Trophoblast cell (in vitro differentiated cells and primary cell): Measurements from ENCODE around the gene ABCG1.

Source experiments
- DNase-seq, 2 donors: peaks; one replicate each; pipeline ENCODE4 v3.0.0-alpha.2; 2016
- H2AFZ ChIP-seq: 2 replicates; pipeline ENCODE4 v1.6.1; 2013; ENCODE audit warnings: low read length, moderate library complexity, mild to moderate bottlenecking; ENCODE audit not compliant: insufficient read depth, poor library complexity
- H2AK5ac ChIP-seq: 2 replicates; pipeline ENCODE4 v1.6.1; 2013; ENCODE audit warnings: mild to moderate bottlenecking, low read length
- H2BK120ac ChIP-seq: 2 replicates; pipeline ENCODE4 v1.6.1; 2013; ENCODE audit warnings: low read length, mild to moderate bottlenecking, moderate library complexity; ENCODE audit not compliant: insufficient read depth, poor library complexity
- H2BK12ac ChIP-seq: 2 replicates; pipeline ENCODE4 v1.6.1; 2013; ENCODE audit warnings: mild to moderate bottlenecking, low read length, moderate library complexity
- H2BK5ac ChIP-seq: 2 replicates; pipeline ENCODE4 v1.6.1; 2013; ENCODE audit warnings: low read length, low read depth, moderate library complexity, mild to moderate bottlenecking; ENCODE audit not compliant: poor library complexity
- H3K14ac ChIP-seq: 2 replicates; pipeline ENCODE4 v1.6.1; 2013; ENCODE audit warnings: mild to moderate bottlenecking, low read length
- H3K18ac ChIP-seq: 2 replicates; pipeline ENCODE4 v1.6.1; 2013; ENCODE audit warnings: mild to moderate bottlenecking, low read length
- H3K23ac ChIP-seq: 2 replicates; pipeline ENCODE4 v1.6.1; 2013; ENCODE audit warnings: low read length
- H3K27ac ChIP-seq: 2 replicates; pipeline ENCODE4 v1.5.1; 2013; ENCODE audit warnings: low read depth, mild to moderate bottlenecking, inconsistent platforms, low read length, moderate library complexity
- H3K27me3 ChIP-seq: 2 replicates; pipeline ENCODE4 v1.6.1; 2013; ENCODE audit warnings: inconsistent platforms, mild to moderate bottlenecking, low read length, moderate library complexity; ENCODE audit not compliant: insufficient read depth
- H3K36me3 ChIP-seq, 2 experiments: 1 replicate in 1 of 2; 2 replicates in 1 of 2; pipeline ENCODE4 v1.6.1; 2013; ENCODE audit warnings: low read length in 2 of 2, mild to moderate bottlenecking in 2 of 2, moderate library complexity in 1 of 2; ENCODE audit not compliant: insufficient read depth in 2 of 2, control insufficient read depth in 1 of 2
- H3K4ac ChIP-seq: 2 replicates; pipeline ENCODE4 v1.6.1; 2013; ENCODE audit warnings: low read depth, mild to moderate bottlenecking, low read length, moderate library complexity
- H3K4me1 ChIP-seq, 2 experiments: 1 replicate in 1 of 2; 2 replicates in 1 of 2; pipeline ENCODE4 v1.6.1; 2013; ENCODE audit warnings: low read length in 2 of 2, mild to moderate bottlenecking in 2 of 2, moderate library complexity in 1 of 2; ENCODE audit not compliant: insufficient read depth in 2 of 2, control insufficient read depth in 1 of 2
- H3K4me2 ChIP-seq: 2 replicates; pipeline ENCODE4 v1.6.1; 2013; ENCODE audit warnings: inconsistent platforms, mild to moderate bottlenecking, low read length, moderate library complexity
- H3K4me3 ChIP-seq: 2 replicates; pipeline ENCODE4 v1.5.1; 2013; ENCODE audit warnings: mild to moderate bottlenecking, low read depth, low read length, inconsistent platforms
- H3K79me1 ChIP-seq: one replicate; pipeline ENCODE4 v1.6.1; 2013; ENCODE audit warnings: low read length
- H3K79me2 ChIP-seq: 2 replicates; pipeline ENCODE4 v1.6.1; 2013; ENCODE audit warnings: low read length, mild to moderate bottlenecking; ENCODE audit not compliant: control insufficient read depth, insufficient read depth, poor library complexity
- H3K9ac ChIP-seq: 2 replicates; pipeline ENCODE4 v1.6.1; 2013; ENCODE audit warnings: mild to moderate bottlenecking, low read length
- H3K9me3 ChIP-seq: 2 replicates; pipeline ENCODE4 v1.6.1; 2013; ENCODE audit warnings: low read depth, mild to moderate bottlenecking, control low read depth, inconsistent platforms, low read length; ENCODE audit not compliant: insufficient read depth
- H4K12ac ChIP-seq: 2 replicates; pipeline ENCODE4 v1.6.1; 2013; ENCODE audit warnings: low read depth, mild to moderate bottlenecking, low read length, moderate library complexity
- H4K8ac ChIP-seq: 2 replicates; pipeline ENCODE4 v1.6.1; 2013; ENCODE audit warnings: low read depth, mild to moderate bottlenecking, low read length, moderate library complexity
- H4K91ac ChIP-seq: one replicate; pipeline ENCODE4 v1.6.1; 2013; ENCODE audit warnings: low read depth, mild to moderate bottlenecking, low read length, moderate library complexity
- WGBS: extraction: QIAGEN DNeasy Blood & Tissue Kit; methylation state at CpG from one replicate; pipeline ENCODE4 v1.1.7; 2013; ENCODE audit warnings: missing lambda C conversion rate; ENCODE audit not compliant: insufficient read length, insufficient coverage; ENCODE audit errors: extremely low coverage; 5-methylcytosine and 5-hydroxymethylcytosine counted together

Gene ABCG1

GRCh38 chr21:42300956-42301355 lies 82.0 kb downstream of the ABCG1 start:
- Histone ChIP-seq H3K27me3 (no peaks in the 10 kb centered on the region), H3K4me2 (no peak overlapping the region), H3K36me3 (no peaks in the 10 kb centered on the region), H2BK5ac (no peak overlapping the region), H2AFZ (no peak overlapping the region), H3K9me3 (peaks cover 2% of the 10 kb centered on the region), H3K4me1 (no peaks in the 10 kb centered on the region), H3K79me1 (no peaks in the 10 kb centered on the region), H4K91ac (no peak overlapping the region), H2AK5ac (no peak overlapping the region), H3K14ac (no peak overlapping the region), H4K12ac (no peak overlapping the region), H3K79me2 (no peaks in the 10 kb centered on the region), H3K4me3 (no peak overlapping the region), H2BK12ac (no peak overlapping the region), H3K9ac (no peak overlapping the region), H3K18ac (no peak overlapping the region), H2BK120ac (no peak overlapping the region), H3K27ac (no peak overlapping the region), H4K8ac (no peak overlapping the region), H3K4ac (no peak overlapping the region), H3K23ac (no peak overlapping the region)
- no CpG with 5 or more reads among the region's 9 CpGs for WGBS
- no peak for DNase-seq

GRCh38 chr21:42301371-42302075 lies 82.6 kb downstream of the ABCG1 start:
- Histone ChIP-seq H3K27ac (no peak overlapping the region), H2BK5ac (no peak overlapping the region), H3K4ac (no peak overlapping the region), H2AK5ac (no peak overlapping the region), H3K79me2 (no peaks in the 10 kb centered on the region), H3K79me1 (no peaks in the 10 kb centered on the region), H3K27me3 (no peaks in the 10 kb centered on the region), H3K18ac (no peak overlapping the region), H3K9ac (no peak overlapping the region), H3K23ac (no peak overlapping the region), H3K4me3 (no peak overlapping the region), H4K12ac (no peak overlapping the region), H2AFZ (no peak overlapping the region), H3K4me2 (no peak overlapping the region), H3K36me3 (no peaks in the 10 kb centered on the region), H3K14ac (no peak overlapping the region), H3K9me3 (peaks cover 2% of the 10 kb centered on the region), H3K4me1 (no peaks in the 10 kb centered on the region), H2BK120ac (no peak overlapping the region), H4K8ac (no peak overlapping the region), H2BK12ac (no peak overlapping the region), H4K91ac (no peak overlapping the region)
- DNase-seq: no peak
- WGBS: no CpG with 5 or more reads among the region's 20 CpGs

GRCh38 chr21:42302076-42302650 lies 83.2 kb downstream of the ABCG1 start:
- DNase-seq: peak in 1 of 2 donors; percentile 28
- Histone ChIP-seq H4K8ac (no peak overlapping the region), H2AK5ac (no peak overlapping the region), H3K4me2 (no peak overlapping the region), H3K79me1 (no peaks in the 10 kb centered on the region), H3K23ac (no peak overlapping the region), H2AFZ (no peak overlapping the region), H2BK5ac (no peak overlapping the region), H3K18ac (no peak overlapping the region), H4K91ac (no peak overlapping the region), H3K9me3 (peaks cover 3% of the 10 kb centered on the region), H3K79me2 (no peaks in the 10 kb centered on the region), H3K4me3 (no peak overlapping the region), H3K27me3 (no peaks in the 10 kb centered on the region), H3K4ac (no peak overlapping the region), H2BK12ac (no peak overlapping the region), H3K36me3 (no peaks in the 10 kb centered on the region), H3K9ac (no peak overlapping the region), H3K14ac (no peak overlapping the region), H3K4me1 (no peaks in the 10 kb centered on the region), H3K27ac (no peak overlapping the region), H4K12ac (no peak overlapping the region), H2BK120ac (no peak overlapping the region)
- no CpG with 5 or more reads among the region's 12 CpGs for WGBS

GRCh38 chr21:42302794-42303193 lies 83.9 kb downstream of the ABCG1 start:
- Histone ChIP-seq H3K18ac (no peak overlapping the region), H3K9me3 (peaks cover 4% of the 10 kb centered on the region), H2BK5ac (no peak overlapping the region), H4K91ac (no peak overlapping the region), H2BK12ac (no peak overlapping the region), H3K4me2 (no peak overlapping the region), H3K14ac (no peak overlapping the region), H3K79me1 (no peaks in the 10 kb centered on the region), H2AK5ac (no peak overlapping the region), H3K36me3 (no peaks in the 10 kb centered on the region), H4K12ac (no peak overlapping the region), H3K23ac (no peak overlapping the region), H2BK120ac (no peak overlapping the region), H3K4me1 (no peaks in the 10 kb centered on the region), H2AFZ (no peak overlapping the region), H4K8ac (no peak overlapping the region), H3K79me2 (no peaks in the 10 kb centered on the region), H3K4ac (no peak overlapping the region), H3K27ac (no peak overlapping the region), H3K9ac (no peak overlapping the region), H3K27me3 (no peaks in the 10 kb centered on the region), H3K4me3 (no peak overlapping the region)
- DNase-seq: no peak
- no CpG with 5 or more reads among the region's 7 CpGs for WGBS
